GM12878 (cell line): ENCODE measurements around the gene ARHGAP26. TPM values are rescaled to one million over a fixed set of nuclear protein-coding genes. Genes with fewer than 3 reads are reported as not detected.
A peak's percentile ranks its signal among the peaks of the same experiment; 100 is the strongest.

Experiments used
- ATF7 ChIP-seq: fragments of 450-650 bp; IDR thresholded peaks from 2 replicates; pipeline ENCODE4 v1.6.1; 2016; ENCODE audit warnings: low read depth, mild to moderate bottlenecking
- CHD2 ChIP-seq: IDR thresholded peaks from 2 replicates; pipeline ENCODE4 v1.6.1; 2011; ENCODE audit warnings: low read depth, low read length, improper control_type of control experiment, borderline replicate concordance
- CREB1 ChIP-seq: IDR thresholded peaks from 2 replicates; pipeline ENCODE4 v1.6.1; 2012; ENCODE audit warnings: low read depth, mild to moderate bottlenecking, inconsistent platforms
- DPF2 ChIP-seq: fragments of 450-650 bp; IDR thresholded peaks from 2 replicates; pipeline ENCODE4 v1.6.1; 2017; ENCODE audit warnings: mild to moderate bottlenecking
- EP300 ChIP-seq, 2 experiments: fragments of 150-350 bp in 1 of 2; IDR thresholded peaks; 2 replicates each; pipeline ENCODE4 v1.6.1; 2011 to 2012; ENCODE audit warnings: low read depth in 2 of 2, low read length in 2 of 2, borderline replicate concordance in 1 of 2, improper control_type of control experiment in 1 of 2, inconsistent platforms in 1 of 2; ENCODE audit not compliant: control insufficient read depth in 1 of 2
- IKZF1 ChIP-seq: fragments of 450-650 bp; conservative IDR thresholded peaks from 2 replicates; pipeline ENCODE4 v1.6.1; 2017; ENCODE audit warnings: antibody characterized with exemption, mild to moderate bottlenecking
- IKZF2 ChIP-seq, 2 experiments: fragments of 450-650 bp; IDR thresholded peaks; 2 replicates each; pipeline ENCODE4 v1.6.1; 2017; ENCODE audit warnings: mild to moderate bottlenecking in 2 of 2, moderate library complexity in 2 of 2
- IRF4 ChIP-seq: IDR thresholded peaks from 2 replicates; pipeline ENCODE4 v1.6.1; 2011; ENCODE audit warnings: low read depth, low read length
- JUNB ChIP-seq: IDR thresholded peaks from 2 replicates; pipeline ENCODE4 v1.6.1; 2016; ENCODE audit warnings: antibody characterized with exemption, mild to moderate bottlenecking
- NFIC ChIP-seq: IDR thresholded peaks from 2 replicates; pipeline ENCODE4 v1.6.1; 2012; ENCODE audit warnings: low read depth, mild to moderate bottlenecking, inconsistent platforms, low read length, moderate library complexity
- NR2C1 ChIP-seq: fragments of 450-650 bp; IDR thresholded peaks from 2 replicates; pipeline ENCODE4 v1.6.1; 2017; ENCODE audit warnings: antibody characterized with exemption, mild to moderate bottlenecking, moderate library complexity
- RUNX3 ChIP-seq: IDR thresholded peaks from 2 replicates; pipeline ENCODE4 v1.6.1; 2012; ENCODE audit warnings: low read length, inconsistent platforms
- SMAD1 ChIP-seq: fragments of 450-650 bp; IDR thresholded peaks from 2 replicates; pipeline ENCODE4 v1.6.1; 2018; ENCODE audit warnings: mild to moderate bottlenecking, low read depth; ENCODE audit not compliant: partially characterized antibody
- SMC3 ChIP-seq: IDR thresholded peaks from 2 replicates; pipeline ENCODE4 v1.6.1; 2011; ENCODE audit warnings: low read length, improper control_type of control experiment, borderline replicate concordance
- SP1 ChIP-seq: IDR thresholded peaks from one replicate; pipeline ENCODE4 v1.6.1; 2011; ENCODE audit warnings: low read depth, low read length
- SRF ChIP-seq, 2 experiments: IDR thresholded peaks; 2 replicates each; pipeline ENCODE4 v1.6.1; 2011; ENCODE audit warnings: low read depth in 2 of 2, low read length in 2 of 2, mild to moderate bottlenecking in 1 of 2, moderate library complexity in 1 of 2
- TCF12 ChIP-seq: IDR thresholded peaks from 2 replicates; pipeline ENCODE4 v1.6.1; 2011; ENCODE audit warnings: low read depth, mild to moderate bottlenecking, low read length
- YBX1 ChIP-seq: fragments of 450-650 bp; IDR thresholded peaks from 2 replicates; pipeline ENCODE4 v1.6.1; 2016; ENCODE audit warnings: antibody characterized with exemption
- polyA plus RNA-seq, 11 experiments: library from polyadenylated mRNA; depleted of rRNA in 4 of 11; unstranded in 6 of 11; stranded (reverse) in 5 of 11; fragments of >200 nt; fragmentation: Nextera tagmentation in 4 of 11; fragmentation: Illumina TruSeq in 1 of 11; extraction: Ambion mirVana in 4 of 11; extraction: Trizol in 1 of 11; gene quantifications; 1 replicate in 1 of 11; 2 replicates in 10 of 11; pipeline versions ENCODE4 v1.2.1 to v1.2.3, GENCODE V29; 2011 to 2016; ENCODE audit warnings: inconsistent platforms in 2 of 11, missing spikeins in 2 of 11, low read depth in 1 of 11
- total RNA-seq, 4 experiments: library from RNA; depleted of rRNA in 3 of 4; stranded (reverse); fragments of >200 nt in 3 of 4; fragmentation: Illumina TruSeq in 1 of 4; extraction: Trizol in 1 of 4; gene quantifications; 2 replicates each; pipeline versions ENCODE4 v1.2.1 to v1.2.3, GENCODE V29; 2013 to 2021
- TF ChIP-seq, protein P1 (sequence below): IDR thresholded peaks from 2 replicates; pipeline ENCODE4 v1.6.1; 2012; ENCODE audit warnings: low read length, inconsistent platforms
- TF ChIP-seq, protein P2 (sequence below): fragments of 450-650 bp; IDR thresholded peaks from 2 replicates; pipeline ENCODE4 v1.6.1; 2017; ENCODE audit warnings: mild to moderate bottlenecking, low read depth, inconsistent platforms; ENCODE audit not compliant: poor library complexity, severe bottlenecking
- TF ChIP-seq, protein P3 (sequence below): fragments of 450-650 bp; IDR thresholded peaks from 2 replicates; pipeline ENCODE4 v1.6.1; 2017; ENCODE audit warnings: low read depth, mild to moderate bottlenecking, moderate library complexity
- TF ChIP-seq, protein P4 (sequence below): fragments of 450-650 bp; IDR thresholded peaks from 2 replicates; pipeline ENCODE4 v1.6.1; 2016; ENCODE audit warnings: mild to moderate bottlenecking
- TF ChIP-seq, protein P5 (sequence below): IDR thresholded peaks from 2 replicates; pipeline ENCODE4 v1.6.1; 2011; ENCODE audit warnings: mild to moderate bottlenecking, low read depth, low read length, moderate library complexity; ENCODE audit not compliant: insufficient replicate concordance

ARHGAP26 gene
- total and polyA plus RNA-seq, 10 of the 15 experiments (the other 5 are each of a cell fraction or from before 2014, with no cell fraction given), result 9.4 to 41.5 (median 19.3) TPM

DNA sequence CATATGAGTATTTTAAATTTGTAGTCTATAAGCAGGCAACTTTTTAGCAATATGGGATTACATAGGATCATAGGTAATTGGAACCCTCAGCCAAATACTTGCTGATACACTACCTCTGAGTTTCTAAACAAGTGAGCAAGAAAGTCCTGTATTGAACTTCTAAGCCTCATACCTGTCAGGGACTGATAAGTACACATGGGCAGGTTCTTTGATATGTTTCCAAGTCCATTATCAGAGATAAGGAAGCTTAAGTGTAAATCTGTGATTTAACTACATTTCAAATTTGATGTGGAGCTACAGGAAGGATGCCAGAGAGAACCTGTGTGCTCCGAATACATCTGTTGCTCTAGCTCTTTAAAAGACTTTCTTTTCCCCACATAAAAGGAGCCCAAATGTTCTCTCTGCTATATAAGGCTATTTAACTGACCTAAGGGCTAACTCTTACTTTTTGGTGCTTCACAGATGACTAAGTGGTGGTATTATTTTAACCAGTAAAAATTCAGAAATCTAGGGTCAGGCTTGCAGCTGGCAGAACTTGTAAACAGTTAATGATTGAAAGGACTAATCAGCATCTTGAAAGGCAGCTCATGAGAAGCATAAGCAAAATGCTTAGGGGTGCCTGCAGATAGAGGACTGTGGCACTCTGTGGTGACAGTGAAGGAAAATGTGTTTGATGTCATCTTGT is 404.7 kb downstream of the ARHGAP26 start (continued):
- TF ChIP-seq JUNB (peak; percentile 20; the same call in 1 of the 2 replicates), SMC3 (peak; percentile 12; the same call in 1 of the 2 replicates), EP300 (IDR thresholded peaks at IDR 0.05; ENCODE audit: borderline replicate concordance in 1 of 2, control insufficient read depth in 1 of 2, low read depth in 2 of 2, low read length in 2 of 2) (peak in 1 of 2 experiments; percentile 82; a peak in 3 of 4 replicates), YBX1 (no peak), RUNX3 (peak; percentile 55; the same call in 1 of the 2 replicates), SRF (IDR thresholded peaks at IDR 0.05; ENCODE audit: low read depth in 2 of 2, low read length in 2 of 2) (peak in 1 of 2 experiments; percentile 74; a peak in 2 of 4 replicates), DPF2 (peak; percentile 50; the same call in 1 of the 2 replicates), NFIC (peak; percentile 34; the same call in 1 of the 2 replicates), SP1 (no peak), IKZF2 (IDR thresholded peaks at IDR 0.05) (peak; percentile 49 to 65; a peak in 2 of 4 replicates), NR2C1 (0 out of 2 replicates have a peak, but pooled peaks have one; percentile 13), SMAD1 (peak; percentile 11), ATF7 (peak; percentile 85), IKZF1 (peak; percentile 53), CHD2 (0 out of 2 replicates have a peak, but pooled peaks have one; percentile 40), CREB1 (0 out of 2 replicates have a peak, but pooled peaks have one; percentile 10), TCF12 (0 out of 2 replicates have a peak, but pooled peaks have one; percentile 34), IRF4 (no peak)
- TF ChIP-seq, protein P1, sequence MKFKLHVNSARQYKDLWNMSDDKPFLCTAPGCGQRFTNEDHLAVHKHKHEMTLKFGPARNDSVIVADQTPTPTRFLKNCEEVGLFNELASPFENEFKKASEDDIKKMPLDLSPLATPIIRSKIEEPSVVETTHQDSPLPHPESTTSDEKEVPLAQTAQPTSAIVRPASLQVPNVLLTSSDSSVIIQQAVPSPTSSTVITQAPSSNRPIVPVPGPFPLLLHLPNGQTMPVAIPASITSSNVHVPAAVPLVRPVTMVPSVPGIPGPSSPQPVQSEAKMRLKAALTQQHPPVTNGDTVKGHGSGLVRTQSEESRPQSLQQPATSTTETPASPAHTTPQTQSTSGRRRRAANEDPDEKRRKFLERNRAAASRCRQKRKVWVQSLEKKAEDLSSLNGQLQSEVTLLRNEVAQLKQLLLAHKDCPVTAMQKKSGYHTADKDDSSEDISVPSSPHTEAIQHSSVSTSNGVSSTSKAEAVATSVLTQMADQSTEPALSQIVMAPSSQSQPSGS, result peak; percentile 56; the same call in 1 of the 2 replicates
- TF ChIP-seq, protein P2, sequence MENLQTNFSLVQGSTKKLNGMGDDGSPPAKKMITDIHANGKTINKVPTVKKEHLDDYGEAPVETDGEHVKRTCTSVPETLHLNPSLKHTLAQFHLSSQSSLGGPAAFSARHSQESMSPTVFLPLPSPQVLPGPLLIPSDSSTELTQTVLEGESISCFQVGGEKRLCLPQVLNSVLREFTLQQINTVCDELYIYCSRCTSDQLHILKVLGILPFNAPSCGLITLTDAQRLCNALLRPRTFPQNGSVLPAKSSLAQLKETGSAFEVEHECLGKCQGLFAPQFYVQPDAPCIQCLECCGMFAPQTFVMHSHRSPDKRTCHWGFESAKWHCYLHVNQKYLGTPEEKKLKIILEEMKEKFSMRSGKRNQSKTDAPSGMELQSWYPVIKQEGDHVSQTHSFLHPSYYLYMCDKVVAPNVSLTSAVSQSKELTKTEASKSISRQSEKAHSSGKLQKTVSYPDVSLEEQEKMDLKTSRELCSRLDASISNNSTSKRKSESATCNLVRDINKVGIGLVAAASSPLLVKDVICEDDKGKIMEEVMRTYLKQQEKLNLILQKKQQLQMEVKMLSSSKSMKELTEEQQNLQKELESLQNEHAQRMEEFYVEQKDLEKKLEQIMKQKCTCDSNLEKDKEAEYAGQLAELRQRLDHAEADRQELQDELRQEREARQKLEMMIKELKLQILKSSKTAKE, result no peak
- TF ChIP-seq, protein P3, sequence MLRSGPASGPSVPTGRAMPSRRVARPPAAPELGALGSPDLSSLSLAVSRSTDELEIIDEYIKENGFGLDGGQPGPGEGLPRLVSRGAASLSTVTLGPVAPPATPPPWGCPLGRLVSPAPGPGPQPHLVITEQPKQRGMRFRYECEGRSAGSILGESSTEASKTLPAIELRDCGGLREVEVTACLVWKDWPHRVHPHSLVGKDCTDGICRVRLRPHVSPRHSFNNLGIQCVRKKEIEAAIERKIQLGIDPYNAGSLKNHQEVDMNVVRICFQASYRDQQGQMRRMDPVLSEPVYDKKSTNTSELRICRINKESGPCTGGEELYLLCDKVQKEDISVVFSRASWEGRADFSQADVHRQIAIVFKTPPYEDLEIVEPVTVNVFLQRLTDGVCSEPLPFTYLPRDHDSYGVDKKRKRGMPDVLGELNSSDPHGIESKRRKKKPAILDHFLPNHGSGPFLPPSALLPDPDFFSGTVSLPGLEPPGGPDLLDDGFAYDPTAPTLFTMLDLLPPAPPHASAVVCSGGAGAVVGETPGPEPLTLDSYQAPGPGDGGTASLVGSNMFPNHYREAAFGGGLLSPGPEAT, result peak; percentile 32; the same call in 1 of the 2 replicates
- TF ChIP-seq, protein P4, sequence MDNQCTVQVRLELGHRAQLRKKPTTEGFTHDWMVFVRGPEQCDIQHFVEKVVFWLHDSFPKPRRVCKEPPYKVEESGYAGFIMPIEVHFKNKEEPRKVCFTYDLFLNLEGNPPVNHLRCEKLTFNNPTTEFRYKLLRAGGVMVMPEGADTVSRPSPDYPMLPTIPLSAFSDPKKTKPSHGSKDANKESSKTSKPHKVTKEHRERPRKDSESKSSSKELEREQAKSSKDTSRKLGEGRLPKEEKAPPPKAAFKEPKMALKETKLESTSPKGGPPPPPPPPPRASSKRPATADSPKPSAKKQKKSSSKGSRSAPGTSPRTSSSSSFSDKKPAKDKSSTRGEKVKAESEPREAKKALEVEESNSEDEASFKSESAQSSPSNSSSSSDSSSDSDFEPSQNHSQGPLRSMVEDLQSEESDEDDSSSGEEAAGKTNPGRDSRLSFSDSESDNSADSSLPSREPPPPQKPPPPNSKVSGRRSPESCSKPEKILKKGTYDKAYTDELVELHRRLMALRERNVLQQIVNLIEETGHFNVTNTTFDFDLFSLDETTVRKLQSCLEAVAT, result peak; percentile 87
- TF ChIP-seq, protein P5, sequence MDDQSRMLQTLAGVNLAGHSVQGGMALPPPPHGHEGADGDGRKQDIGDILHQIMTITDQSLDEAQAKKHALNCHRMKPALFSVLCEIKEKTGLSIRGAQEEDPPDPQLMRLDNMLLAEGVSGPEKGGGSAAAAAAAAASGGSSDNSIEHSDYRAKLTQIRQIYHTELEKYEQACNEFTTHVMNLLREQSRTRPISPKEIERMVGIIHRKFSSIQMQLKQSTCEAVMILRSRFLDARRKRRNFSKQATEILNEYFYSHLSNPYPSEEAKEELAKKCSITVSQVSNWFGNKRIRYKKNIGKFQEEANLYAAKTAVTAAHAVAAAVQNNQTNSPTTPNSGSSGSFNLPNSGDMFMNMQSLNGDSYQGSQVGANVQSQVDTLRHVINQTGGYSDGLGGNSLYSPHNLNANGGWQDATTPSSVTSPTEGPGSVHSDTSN, result peak; percentile 61
